SH-SY5Y (cell line): Measurements from ENCODE around the gene PHLDB1.

ENCODE experiments used
- GATA2 ChIP-seq: IDR thresholded peaks from 2 replicates; pipeline ENCODE4 v1.6.1; 2011; ENCODE audit warnings: mild to moderate bottlenecking, low read depth, low read length
- GATA3 ChIP-seq: IDR thresholded peaks from 2 replicates; pipeline ENCODE4 v1.6.1; 2011; ENCODE audit warnings: low read depth, mild to moderate bottlenecking, low read length, moderate library complexity

PHLDB1 gene

DNA sequence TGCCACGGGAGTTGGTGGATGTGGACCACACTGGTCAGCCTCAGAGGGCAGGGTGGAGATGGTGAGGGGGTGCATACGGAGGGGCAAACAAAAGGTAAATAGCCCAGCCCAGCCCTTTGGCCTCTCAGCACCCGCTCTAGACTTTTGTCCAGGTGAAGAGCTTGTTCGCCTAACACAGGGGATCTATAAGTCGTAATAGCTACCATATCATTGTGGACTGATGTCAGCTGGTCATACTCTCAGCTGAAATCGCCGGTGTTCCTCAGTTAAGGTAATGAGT, 99.1 kb downstream of the PHLDB1 start:
- TF ChIP-seq GATA2 (no peak), GATA3 (no peak)
